ENCODE data around the gene ELN.

DNA sequence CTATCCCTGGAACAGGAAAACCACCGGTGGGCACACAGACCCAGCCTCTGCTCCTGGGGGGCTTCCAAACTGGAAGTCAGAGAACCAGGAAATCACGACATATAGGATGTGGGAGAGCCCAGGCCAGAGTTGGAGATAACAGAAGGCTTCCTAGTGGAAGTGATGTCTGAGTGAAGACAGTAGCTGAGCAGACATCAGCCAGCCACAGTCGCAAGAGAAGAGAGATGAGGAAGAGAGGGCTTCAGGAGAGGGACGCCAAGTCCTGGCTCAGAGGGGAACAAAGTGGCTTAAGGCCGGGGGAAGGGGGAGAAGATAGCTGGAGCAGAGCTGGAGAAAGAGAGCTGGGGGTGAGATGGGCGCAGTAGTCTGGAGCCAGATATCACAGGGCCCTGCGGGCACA is 30.9 kb upstream of the ELN start:
- TF ChIP-seq, protein P1, sequence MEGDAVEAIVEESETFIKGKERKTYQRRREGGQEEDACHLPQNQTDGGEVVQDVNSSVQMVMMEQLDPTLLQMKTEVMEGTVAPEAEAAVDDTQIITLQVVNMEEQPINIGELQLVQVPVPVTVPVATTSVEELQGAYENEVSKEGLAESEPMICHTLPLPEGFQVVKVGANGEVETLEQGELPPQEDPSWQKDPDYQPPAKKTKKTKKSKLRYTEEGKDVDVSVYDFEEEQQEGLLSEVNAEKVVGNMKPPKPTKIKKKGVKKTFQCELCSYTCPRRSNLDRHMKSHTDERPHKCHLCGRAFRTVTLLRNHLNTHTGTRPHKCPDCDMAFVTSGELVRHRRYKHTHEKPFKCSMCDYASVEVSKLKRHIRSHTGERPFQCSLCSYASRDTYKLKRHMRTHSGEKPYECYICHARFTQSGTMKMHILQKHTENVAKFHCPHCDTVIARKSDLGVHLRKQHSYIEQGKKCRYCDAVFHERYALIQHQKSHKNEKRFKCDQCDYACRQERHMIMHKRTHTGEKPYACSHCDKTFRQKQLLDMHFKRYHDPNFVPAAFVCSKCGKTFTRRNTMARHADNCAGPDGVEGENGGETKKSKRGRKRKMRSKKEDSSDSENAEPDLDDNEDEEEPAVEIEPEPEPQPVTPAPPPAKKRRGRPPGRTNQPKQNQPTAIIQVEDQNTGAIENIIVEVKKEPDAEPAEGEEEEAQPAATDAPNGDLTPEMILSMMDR (IDR thresholded peaks at IDR 0.05; ENCODE audit: low read depth, low read length, poor library complexity, severe bottlenecking): no peak
- no peak for TF ChIP-seq EZH2phosphoT487 (IDR thresholded peaks at IDR 0.05; ENCODE audit: borderline replicate concordance, low read length)
